Activated CD8-positive, alpha-beta memory T cell treated with anti-CD3 and anti-CD28 coated beads for 48 hours (primary cell): Measurements from ENCODE around the gene ABCC12.

Experiments
- DNase-seq, 3 experiments: peaks; one replicate each; pipeline ENCODE4 v3.0.0-alpha.2; 2020; ENCODE audit warnings: low read depth in 2 of 3, low spot score in 2 of 3

ABCC12 gene

GRCh38 chr16:48133455-48134211 is 22.2 kb downstream of the ABCC12 start:
- DNase-seq: no peak

- DNase-seq: no peak
Observed at GRCh38 chr16:48132696-48133095, 23.1 kb downstream of the ABCC12 start.

GRCh38 chr16:48131201-48131935 is 24.4 kb downstream of the ABCC12 start:
- no peak for DNase-seq

GRCh38 chr16:48129926-48130325 is 25.9 kb downstream of the ABCC12 start:
- no peak for DNase-seq

- DNase-seq: no peak
Observed at GRCh38 chr16:48128769-48129168, 27.0 kb downstream of the ABCC12 start.

- DNase-seq: no peak
Observed at GRCh38 chr16:48126801-48127644, 28.8 kb downstream of the ABCC12 start.

GRCh38 chr16:48125888-48126287 is 29.9 kb downstream of the ABCC12 start:
- no peak for DNase-seq

GRCh38 chr16:48124266-48124665 is 31.5 kb downstream of the ABCC12 start:
- no peak for DNase-seq

- peak in 2 of 3 experiments; percentile 17 to 27 for DNase-seq
Observed at GRCh38 chr16:48123104-48123788, 32.5 kb downstream of the ABCC12 start.

GRCh38 chr16:48121276-48121675 is 34.5 kb downstream of the ABCC12 start:
- no peak for DNase-seq

GRCh38 chr16:48118841-48119240 is 37.0 kb downstream of the ABCC12 start:
- DNase-seq: no peak

GRCh38 chr16:48117217-48118105 is 38.3 kb downstream of the ABCC12 start:
- DNase-seq: peak; percentile 27 to 49 (median 36)

- DNase-seq: no peak
Observed at GRCh38 chr16:48115299-48115698, 40.5 kb downstream of the ABCC12 start.

GRCh38 chr16:48114410-48114809 is 41.4 kb downstream of the ABCC12 start:
- DNase-seq: no peak

- DNase-seq: no peak
Observed at GRCh38 chr16:48113471-48113870, 42.3 kb downstream of the ABCC12 start.

GRCh38 chr16:48113001-48113400 is 42.8 kb downstream of the ABCC12 start:
- no peak for DNase-seq

- DNase-seq: no peak
Observed at GRCh38 chr16:48112600-48112999, 43.2 kb downstream of the ABCC12 start.

GRCh38 chr16:48110982-48111381 is 44.8 kb downstream of the ABCC12 start:
- DNase-seq: no peak

GRCh38 chr16:48110000-48110399 is 45.8 kb downstream of the ABCC12 start:
- no peak for DNase-seq

GRCh38 chr16:48109475-48109874 is 46.3 kb downstream of the ABCC12 start:
- no peak for DNase-seq
